H1 (cell line): ENCODE measurements around the gene HELZ2. TPM values are rescaled to one million over a fixed set of nuclear protein-coding genes. Genes with fewer than 3 reads are reported as not detected.

Experiments
- CEBPB ChIP-seq: IDR thresholded peaks from 2 replicates; pipeline ENCODE4 v1.6.1; 2012; ENCODE audit warnings: low read depth, low read length
- CREB1 ChIP-seq: IDR thresholded peaks from 2 replicates; pipeline ENCODE4 v1.6.1; 2012; ENCODE audit warnings: inconsistent platforms
- EGR1 ChIP-seq: IDR thresholded peaks from 2 replicates; pipeline ENCODE4 v1.6.1; 2011; ENCODE audit warnings: low read depth, low read length, borderline replicate concordance
- NANOG ChIP-seq: IDR thresholded peaks from 2 replicates; pipeline ENCODE4 v1.6.1; 2011; ENCODE audit warnings: low read length, low read depth, mild to moderate bottlenecking, inconsistent platforms; ENCODE audit not compliant: insufficient read depth, poor library complexity, severe bottlenecking
- SIN3A ChIP-seq, 2 experiments: IDR thresholded peaks in 1 of 2; conservative IDR thresholded peaks in 1 of 2; 2 replicates each; pipeline ENCODE4 v1.6.1; 2011 to 2012; ENCODE audit warnings: low read length in 2 of 2, improper control_type of control experiment in 1 of 2, low read depth in 1 of 2, mild to moderate bottlenecking in 1 of 2
- SIRT6 ChIP-seq: IDR thresholded peaks from one replicate; pipeline ENCODE4 v1.7.1; 2012; ENCODE audit warnings: low read length, inconsistent platforms
- SP4 ChIP-seq: IDR thresholded peaks from 2 replicates; pipeline ENCODE4 v1.6.1; 2012; ENCODE audit warnings: low read length, inconsistent platforms
- TAF1 ChIP-seq: IDR thresholded peaks from 2 replicates; pipeline ENCODE4 v1.6.1; 2011; ENCODE audit warnings: mild to moderate bottlenecking, low read depth, low read length
- polyA plus RNA-seq, 7 experiments: library from polyadenylated mRNA; depleted of rRNA in 3 of 7; stranded (reverse) in 5 of 7; unstranded in 2 of 7; fragments of >200 nt in 5 of 7; fragments of 200-250 nt in 2 of 7; gene quantifications; 1 replicate in 5 of 7; 2 replicates in 1 of 7; 4 replicates in 1 of 7; pipeline versions ENCODE4 v1.2.1 to v1.2.3, GENCODE V29; 2011 to 2013; ENCODE audit warnings: missing spikeins in 2 of 7, mixed read lengths in 2 of 7
- total RNA-seq: library from RNA; stranded (reverse); fragmentation: NEBNext Ultra II Directional; extraction: Animal tissue kit (Norgen Biotek cat#: 25700); gene quantifications from 2 replicates; pipeline ENCODE4 v1.2.1, GENCODE V29; 2021

The HELZ2 gene
- total and polyA plus RNA-seq, 2 of the 8 experiments (the other 6 are each of a cell fraction or from before 2014, with no cell fraction given): 7.9 to 17.5 TPM

DNA sequence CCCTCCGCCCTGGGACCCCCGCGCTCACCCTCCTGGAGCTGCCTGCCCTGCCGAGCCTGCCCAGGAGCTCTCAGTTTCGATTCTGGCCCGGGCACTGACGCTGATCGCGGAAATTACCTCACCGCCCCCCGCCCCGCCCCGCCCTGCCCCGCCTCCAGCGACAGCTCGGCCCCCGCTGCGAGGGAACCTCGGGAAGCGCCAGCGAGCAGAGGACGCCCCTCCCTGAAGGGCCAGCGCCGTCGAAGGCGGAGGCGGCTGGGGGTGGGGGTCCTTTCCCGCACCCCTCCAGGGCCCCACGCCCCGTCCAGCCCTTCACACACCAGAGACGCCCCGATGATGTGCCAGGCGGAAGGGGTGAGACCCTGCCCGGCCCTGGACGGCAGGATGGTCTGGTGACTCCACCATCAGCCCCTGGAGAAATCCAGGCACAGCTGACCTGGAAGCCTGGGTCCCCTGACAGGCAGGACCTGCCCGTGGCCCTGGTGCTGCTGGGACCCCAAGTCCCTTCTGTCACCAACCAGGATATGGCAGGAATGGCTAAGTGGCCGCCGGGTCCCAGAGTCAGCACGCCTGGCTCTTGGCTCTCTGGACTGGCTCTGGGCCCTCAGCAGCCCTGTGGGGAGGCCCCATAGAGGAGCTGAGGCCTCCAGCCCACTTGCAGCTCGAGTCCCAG, at the start of gene HELZ2 (continued):
- TF ChIP-seq NANOG: no peak
- TF ChIP-seq EGR1: no peak
- no peak for TF ChIP-seq CEBPB
- no peak for TF ChIP-seq SP4
- TF ChIP-seq TAF1: peak; percentile 8; the same call in 1 of the 2 replicates
- no peak for TF ChIP-seq SIRT6
- no peak for TF ChIP-seq CREB1
- 0 out of 4 replicates have a peak, but pooled peaks of 1 of the 2 experiments have one; percentile 23 for TF ChIP-seq SIN3A (conservative IDR thresholded peaks at IDR 0.05 in 1 of 2, IDR thresholded peaks at IDR 0.05 in 1 of 2; ENCODE audit: low read depth in 1 of 2, low read length in 2 of 2)
